ENCODE data around the gene TPP2. TPM values are rescaled to one million over a fixed set of nuclear protein-coding genes. Genes with fewer than 3 reads are reported as not detected.
A peak's percentile ranks its signal among the peaks of the same experiment; 100 is the strongest.

TPP2 gene
- total RNA-seq, 1 donor from 2014 or later = 84.6 TPM

DNA sequence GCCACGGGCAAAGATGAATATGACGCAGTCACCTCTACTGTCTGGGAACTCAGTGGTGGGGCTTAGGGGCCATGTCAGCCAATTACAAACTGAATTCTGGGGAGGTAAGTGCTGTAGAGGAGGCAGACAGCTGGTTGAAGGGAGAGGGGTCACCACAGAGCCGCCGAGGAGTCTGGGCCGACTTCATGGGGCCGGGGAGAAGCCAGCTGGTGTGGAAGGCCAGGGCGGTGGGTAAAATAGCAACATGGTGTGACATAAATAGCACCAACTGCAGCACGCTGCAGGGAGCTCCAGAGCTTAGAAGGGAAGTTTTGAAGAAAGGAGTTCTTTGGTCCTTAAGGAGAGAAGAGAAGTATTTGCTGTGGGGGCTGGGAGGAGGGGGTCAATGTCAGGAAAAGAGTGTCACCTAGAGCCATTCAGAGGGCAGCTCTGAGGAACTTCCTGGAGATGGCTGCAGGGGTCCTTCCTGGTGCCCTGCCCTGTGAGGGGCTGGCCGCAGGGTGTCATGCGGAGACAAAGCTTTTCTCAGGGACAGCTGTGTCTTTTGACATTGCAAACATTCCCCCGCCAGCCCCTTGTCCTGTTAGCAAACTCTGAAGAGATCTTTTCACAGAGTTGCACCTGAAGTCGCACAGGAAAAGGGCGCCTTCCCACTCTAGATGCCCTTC is 91.7 kb downstream of the TPP2 start:
- Mint-ChIP-seq H3K27ac (ENCODE audit: unreplicated experiment) (peak overlapping the region; percentile 46), H3K36me3 (ENCODE audit: unreplicated experiment) (no peaks in the 10 kb centered on the region), H3K4me3 (ENCODE audit: unreplicated experiment) (no peak overlapping the region)

DNA sequence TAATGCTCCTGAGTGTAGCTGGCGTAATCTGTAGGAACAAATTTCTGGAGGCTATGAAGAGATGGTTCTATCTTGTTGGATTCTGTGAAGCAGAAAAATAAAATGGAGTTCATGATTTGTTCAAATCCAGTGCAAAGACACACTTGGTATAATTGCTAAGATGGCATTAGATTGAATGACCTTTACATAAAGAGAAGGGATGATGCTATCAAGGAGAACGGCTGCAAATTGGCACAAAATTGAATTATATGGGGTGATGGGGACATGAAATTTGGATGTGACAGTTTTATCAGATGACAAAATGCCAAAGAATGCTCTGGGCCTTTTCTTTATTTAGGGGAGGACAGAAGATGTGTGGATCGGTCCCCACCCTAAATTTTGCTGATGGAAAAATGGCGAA is 94.1 kb downstream of the TPP2 start:
- Mint-ChIP-seq H3K27ac (ENCODE audit: unreplicated experiment) (no peak overlapping the region), H3K4me3 (ENCODE audit: unreplicated experiment) (no peak overlapping the region), H3K9me3 (ENCODE audit: unreplicated experiment) (no peaks in the 10 kb centered on the region), H3K4me1 (ENCODE audit: low read depth, unreplicated experiment) (peaks cover 11% of the 10 kb centered on the region), H3K36me3 (ENCODE audit: unreplicated experiment) (no peaks in the 10 kb centered on the region), H3K27me3 (ENCODE audit: unreplicated experiment) (peaks cover 2% of the 10 kb centered on the region)
- DNase-seq = no peak
- TF ChIP-seq, protein P1, sequence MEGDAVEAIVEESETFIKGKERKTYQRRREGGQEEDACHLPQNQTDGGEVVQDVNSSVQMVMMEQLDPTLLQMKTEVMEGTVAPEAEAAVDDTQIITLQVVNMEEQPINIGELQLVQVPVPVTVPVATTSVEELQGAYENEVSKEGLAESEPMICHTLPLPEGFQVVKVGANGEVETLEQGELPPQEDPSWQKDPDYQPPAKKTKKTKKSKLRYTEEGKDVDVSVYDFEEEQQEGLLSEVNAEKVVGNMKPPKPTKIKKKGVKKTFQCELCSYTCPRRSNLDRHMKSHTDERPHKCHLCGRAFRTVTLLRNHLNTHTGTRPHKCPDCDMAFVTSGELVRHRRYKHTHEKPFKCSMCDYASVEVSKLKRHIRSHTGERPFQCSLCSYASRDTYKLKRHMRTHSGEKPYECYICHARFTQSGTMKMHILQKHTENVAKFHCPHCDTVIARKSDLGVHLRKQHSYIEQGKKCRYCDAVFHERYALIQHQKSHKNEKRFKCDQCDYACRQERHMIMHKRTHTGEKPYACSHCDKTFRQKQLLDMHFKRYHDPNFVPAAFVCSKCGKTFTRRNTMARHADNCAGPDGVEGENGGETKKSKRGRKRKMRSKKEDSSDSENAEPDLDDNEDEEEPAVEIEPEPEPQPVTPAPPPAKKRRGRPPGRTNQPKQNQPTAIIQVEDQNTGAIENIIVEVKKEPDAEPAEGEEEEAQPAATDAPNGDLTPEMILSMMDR (IDR thresholded peaks at IDR 0.05; ENCODE audit: partially characterized antibody, unreplicated experiment) = no peak

More for the DNA sequence above, 91.7 kb downstream of the TPP2 start:
- Mint-ChIP-seq H3K4me1 (ENCODE audit: low read depth, unreplicated experiment) (peaks cover 7% of the 10 kb centered on the region), H3K9me3 (ENCODE audit: unreplicated experiment) (no peaks in the 10 kb centered on the region), H3K27me3 (ENCODE audit: unreplicated experiment) (peaks cover 2% of the 10 kb centered on the region)
- TF ChIP-seq, protein P1 (IDR thresholded peaks at IDR 0.05; ENCODE audit: partially characterized antibody, unreplicated experiment) = no peak
- DNase-seq = no peak

DNA sequence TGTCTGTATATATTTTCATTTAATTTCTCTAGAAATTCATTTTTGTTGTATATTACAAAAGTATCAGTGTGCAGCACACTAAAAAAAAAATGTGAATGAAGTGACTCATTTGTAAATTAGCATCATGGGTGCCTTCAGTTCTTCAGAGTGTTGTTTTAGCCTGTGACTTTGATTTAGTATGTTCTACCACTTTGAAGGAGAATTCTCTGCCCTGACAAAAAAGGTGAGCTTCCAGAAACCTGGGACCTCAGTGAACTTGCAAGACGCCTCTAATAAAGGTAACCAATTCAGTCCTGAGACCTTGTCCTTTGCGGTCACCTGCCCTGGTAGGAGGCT is 95.7 kb downstream of the TPP2 start:
- Mint-ChIP-seq H3K9me3 (ENCODE audit: unreplicated experiment) (no peaks in the 10 kb centered on the region), H3K4me1 (ENCODE audit: low read depth, unreplicated experiment) (peaks cover 11% of the 10 kb centered on the region), H3K27ac (ENCODE audit: unreplicated experiment) (no peak overlapping the region), H3K36me3 (ENCODE audit: unreplicated experiment) (no peaks in the 10 kb centered on the region), H3K4me3 (ENCODE audit: unreplicated experiment) (no peak overlapping the region), H3K27me3 (ENCODE audit: unreplicated experiment) (peaks cover 2% of the 10 kb centered on the region)
- TF ChIP-seq, protein P1 (IDR thresholded peaks at IDR 0.05; ENCODE audit: partially characterized antibody, unreplicated experiment) = no peak
- DNase-seq = no peak

DNA sequence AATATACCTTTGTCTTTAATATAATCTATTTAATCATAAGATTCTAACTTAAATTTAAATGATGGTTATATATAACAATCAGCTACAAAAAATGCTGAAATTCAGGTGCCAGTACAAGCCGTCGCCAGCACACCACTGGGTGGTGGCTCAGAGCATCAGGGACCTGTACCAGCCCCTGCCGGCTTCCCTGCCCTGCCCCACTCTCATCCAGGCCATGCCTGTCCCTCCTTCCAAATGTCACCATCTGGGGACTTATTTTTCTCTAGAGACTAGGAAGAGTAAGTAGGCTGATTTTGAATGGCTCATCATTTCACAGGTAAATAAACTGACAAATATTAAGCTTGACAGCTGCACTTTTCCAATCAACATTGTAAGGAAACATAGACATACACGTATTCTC is 96.5 kb downstream of the TPP2 start:
- Mint-ChIP-seq H3K27ac (ENCODE audit: unreplicated experiment) (no peak overlapping the region), H3K9me3 (ENCODE audit: unreplicated experiment) (peaks cover under 1% of the 10 kb centered on the region), H3K4me3 (ENCODE audit: unreplicated experiment) (no peak overlapping the region), H3K4me1 (ENCODE audit: low read depth, unreplicated experiment) (peaks cover 11% of the 10 kb centered on the region), H3K36me3 (ENCODE audit: unreplicated experiment) (peaks cover 2% of the 10 kb centered on the region), H3K27me3 (ENCODE audit: unreplicated experiment) (peaks cover 2% of the 10 kb centered on the region)
- DNase-seq = no peak
- TF ChIP-seq, protein P1 (IDR thresholded peaks at IDR 0.05; ENCODE audit: partially characterized antibody, unreplicated experiment) = no peak

DNA sequence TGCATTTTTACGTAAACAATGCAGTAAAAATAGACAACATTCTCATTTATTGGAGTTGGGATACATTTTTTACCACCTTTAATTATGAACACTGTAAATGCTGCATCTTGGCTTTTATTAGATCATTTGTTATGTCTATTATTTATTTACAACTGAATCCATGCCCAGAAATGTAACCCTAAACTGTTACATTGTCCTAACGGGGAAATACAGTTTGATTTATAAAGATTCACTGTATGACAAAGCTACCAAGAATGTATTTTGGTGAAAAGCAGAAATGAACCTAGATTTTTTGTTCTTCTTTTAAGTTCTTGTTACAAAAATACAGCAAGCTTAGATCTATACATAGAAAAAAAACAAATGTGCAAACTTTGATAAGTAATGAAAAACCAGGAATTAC is 97.0 kb downstream of the TPP2 start:
- Mint-ChIP-seq H3K4me3 (ENCODE audit: unreplicated experiment) (no peak overlapping the region), H3K4me1 (ENCODE audit: low read depth, unreplicated experiment) (peaks cover 11% of the 10 kb centered on the region)

More for the DNA sequence above, 97.0 kb downstream of the TPP2 start:
- peaks cover 1% of the 10 kb centered on the region for H3K9me3 Mint-ChIP-seq (ENCODE audit: unreplicated experiment)
- H3K27ac Mint-ChIP-seq (ENCODE audit: unreplicated experiment) = no peak overlapping the region
- peaks cover 2% of the 10 kb centered on the region for H3K27me3 Mint-ChIP-seq (ENCODE audit: unreplicated experiment)
- peaks cover 6% of the 10 kb centered on the region for H3K36me3 Mint-ChIP-seq (ENCODE audit: unreplicated experiment)
- no peak for DNase-seq
- TF ChIP-seq, protein P1 (IDR thresholded peaks at IDR 0.05; ENCODE audit: partially characterized antibody, unreplicated experiment) = no peak
